Naive thymus-derived CD8-positive, alpha-beta T cell (primary cell): ENCODE measurements around the gene ADAM8. TPM values are rescaled to one million over a fixed set of nuclear protein-coding genes. Genes with fewer than 3 reads are reported as not detected.

Source experiments
- ATAC-seq, 2 donors: fragments of 150-1000 bp; cut with Tn5 transposase in 1 of 2; sonication (Bioruptor Pico), chemical (Tn5 transposase) in 1 of 2; 1 replicate in 1 of 2; 2 replicates in 1 of 2; pipeline ENCODE4 v1.10.0; 2021; ENCODE audit warnings: mild to moderate bottlenecking in 2 of 2, moderate library complexity in 2 of 2
- POLR2A ChIA-PET: fragments of 350-600 bp; sonication (Branson Sonifier 250); formaldehyde crosslinking; loops from one replicate; lab custom pipeline; 2021; ENCODE audit warnings: antibody characterized with exemption; lab: Charles Lee
- DNase-seq, 10 donors: peaks; one replicate each; pipeline versions ENCODE4 v3.0.0 to v3.0.0-alpha.2; 2020 to 2022
- H3K27ac Mint-ChIP-seq, 10 donors: one replicate each; pipeline ENCODE4 v1.8.0; 2020 to 2022; ENCODE audit warnings: mild to moderate bottlenecking in 10 of 10, mixed read lengths in 10 of 10, moderate library complexity in 4 of 10, inconsistent platforms in 1 of 10
- H3K27me3 Mint-ChIP-seq, 5 donors: one replicate each; pipeline ENCODE4 v1.8.0; 2021 to 2022; ENCODE audit warnings: mixed read lengths in 5 of 5
- H3K36me3 Mint-ChIP-seq, 3 donors: one replicate each; pipeline ENCODE4 v1.8.0; 2020 to 2022; ENCODE audit warnings: mixed read lengths in 3 of 3, mild to moderate bottlenecking in 2 of 3, inconsistent platforms in 1 of 3
- H3K4me1 Mint-ChIP-seq, 4 donors: one replicate each; pipeline ENCODE4 v1.8.0; 2021 to 2022; ENCODE audit warnings: mixed read lengths in 4 of 4
- H3K4me3 Mint-ChIP-seq, 10 donors: one replicate each; pipeline ENCODE4 v1.8.0; 2020 to 2022; ENCODE audit warnings: mild to moderate bottlenecking in 10 of 10, mixed read lengths in 10 of 10, moderate library complexity in 6 of 10, inconsistent platforms in 1 of 10
- H3K9me3 Mint-ChIP-seq, 9 donors: one replicate each; pipeline ENCODE4 v1.8.0; 2020 to 2022; ENCODE audit warnings: mixed read lengths in 9 of 9, mild to moderate bottlenecking in 3 of 9, inconsistent platforms in 1 of 9, moderate library complexity in 1 of 9
- polyA plus RNA-seq, 3 donors: library from polyadenylated mRNA; unstranded; fragments of 300-500 nt; fragmentation: Illumina TruSeq; gene quantifications; one replicate each; pipeline ENCODE4 v1.2.3, GENCODE V29; 2021
- total RNA-seq, 8 experiments: library from RNA in 2 of 8; stranded (reverse) in 2 of 8; gene quantifications; one replicate each; pipeline ENCODE4 v1.2.3 and lab custom pipeline; 2021 to 2026

The ADAM8 gene
- total and polyA plus RNA-seq, 5 experiments from 2014 or later, result 7.8 to 28.4 (median 9.4) TPM

- no peak for DNase-seq
- no peak for ATAC-seq
- Mint-ChIP-seq H3K9me3 (no peaks in the 10 kb centered on the region), H3K27me3 (peaks cover 0 to 14% (median 3%) of the 10 kb centered on the region in 5 donors), H3K4me1 (peaks cover 0 to 8% (median 3%) of the 10 kb centered on the region in 4 donors), H3K27ac (peak overlapping the region in 1 of 10 donors; percentile 62), H3K4me3 (no peak overlapping the region), H3K36me3 (no peaks in the 10 kb centered on the region)
- POLR2A ChIA-PET, result no interaction called here
Observed at GRCh38 chr10:133251388-133252222, 25.1 kb downstream of the ADAM8 start.

- no peaks in the 10 kb centered on the region for H3K9me3 Mint-ChIP-seq
- POLR2A ChIA-PET, result no interaction called here
- no peaks in the 10 kb centered on the region for H3K36me3 Mint-ChIP-seq
- ATAC-seq, result no peak
- peaks cover 0 to 14% (median 8%) of the 10 kb centered on the region in 5 donors for H3K27me3 Mint-ChIP-seq
- DNase-seq, result no peak
- H3K27ac Mint-ChIP-seq, result peak overlapping the region in 7 of 10 donors; percentile 0 to 96 (median 22)
- H3K4me1 Mint-ChIP-seq, result peaks cover 0 to 8% (median 3%) of the 10 kb centered on the region in 4 donors
- H3K4me3 Mint-ChIP-seq, result no peak overlapping the region
Observed at GRCh38 chr10:133249975-133250754, 26.5 kb downstream of the ADAM8 start.

- POLR2A ChIA-PET, result no interaction called here
- no peak overlapping the region for H3K4me3 Mint-ChIP-seq
- no peaks in the 10 kb centered on the region for H3K9me3 Mint-ChIP-seq
- no peaks in the 10 kb centered on the region for H3K36me3 Mint-ChIP-seq
- peaks cover 0 to 8% (median 1%) of the 10 kb centered on the region in 4 donors for H3K4me1 Mint-ChIP-seq
- H3K27ac Mint-ChIP-seq, result no peak overlapping the region
- DNase-seq (no peak), ATAC-seq (no peak)
- H3K27me3 Mint-ChIP-seq, result peaks cover 0 to 16% (median 7%) of the 10 kb centered on the region in 5 donors
Observed at GRCh38 chr10:133249094-133249780, 27.4 kb downstream of the ADAM8 start.

- POLR2A ChIA-PET, result no interaction called here
- DNase-seq, result no peak
- no peak overlapping the region for H3K4me3 Mint-ChIP-seq
- peaks cover 0 to 8% (median 1%) of the 10 kb centered on the region in 4 donors for H3K4me1 Mint-ChIP-seq
- no peaks in the 10 kb centered on the region for H3K9me3 Mint-ChIP-seq
- ATAC-seq, result no peak
- no peak overlapping the region for H3K27ac Mint-ChIP-seq
- H3K36me3 Mint-ChIP-seq, result no peaks in the 10 kb centered on the region
- peaks cover 0 to 18% (median 7%) of the 10 kb centered on the region in 5 donors for H3K27me3 Mint-ChIP-seq
Observed at GRCh38 chr10:133248334-133248715, 28.3 kb downstream of the ADAM8 start.

GRCh38 chr10:133247681-133248333 lies 28.9 kb downstream of the ADAM8 start:
- Mint-ChIP-seq H3K27ac (no peak overlapping the region), H3K27me3 (peaks cover 4 to 23% (median 11%) of the 10 kb centered on the region in 5 donors), H3K36me3 (no peaks in the 10 kb centered on the region), H3K4me1 (peaks cover 4 to 8% (median 6%) of the 10 kb centered on the region in 4 donors), H3K4me3 (no peak overlapping the region), H3K9me3 (no peaks in the 10 kb centered on the region)
- POLR2A ChIA-PET, result no interaction called here
- DNase-seq (no peak), ATAC-seq (no peak)

GRCh38 chr10:133246236-133246626 lies 30.4 kb downstream of the ADAM8 start:
- Mint-ChIP-seq H3K27me3 (peaks cover 8 to 34% (median 27%) of the 10 kb centered on the region in 5 donors), H3K36me3 (no peaks in the 10 kb centered on the region), H3K4me1 (peaks cover 11 to 19% (median 16%) of the 10 kb centered on the region in 4 donors), H3K4me3 (no peak overlapping the region), H3K9me3 (no peaks in the 10 kb centered on the region), H3K27ac (no peak overlapping the region)
- ATAC-seq (no peak), DNase-seq (no peak)
- POLR2A ChIA-PET, result no interaction called here

- Mint-ChIP-seq H3K4me3 (no peak overlapping the region), H3K9me3 (no peaks in the 10 kb centered on the region), H3K27me3 (peaks cover 11 to 40% (median 33%) of the 10 kb centered on the region in 5 donors), H3K36me3 (no peaks in the 10 kb centered on the region), H3K27ac (no peak overlapping the region), H3K4me1 (peaks cover 15 to 25% (median 21%) of the 10 kb centered on the region in 4 donors)
- POLR2A ChIA-PET, result no interaction called here
- ATAC-seq (no peak), DNase-seq (no peak)
Observed at GRCh38 chr10:133245439-133246235, 31.0 kb downstream of the ADAM8 start.

- Mint-ChIP-seq H3K36me3 (no peaks in the 10 kb centered on the region), H3K27me3 (peaks cover 14 to 53% (median 45%) of the 10 kb centered on the region in 5 donors), H3K4me1 (peaks cover 8 to 31% (median 25%) of the 10 kb centered on the region in 4 donors), H3K27ac (no peak overlapping the region), H3K4me3 (peak overlapping the region in 1 of 10 donors; percentile 11), H3K9me3 (peaks cover 0 to 3% (median 0%) of the 10 kb centered on the region in 9 donors)
- DNase-seq, result no peak
- ATAC-seq, result no peak
- POLR2A ChIA-PET, result no interaction called here
Observed at GRCh38 chr10:133243593-133243992, 33.1 kb downstream of the ADAM8 start.

GRCh38 chr10:133242611-133243356 lies 33.9 kb downstream of the ADAM8 start:
- H3K9me3 Mint-ChIP-seq, result peaks cover 0 to 3% (median 0%) of the 10 kb centered on the region in 9 donors
- ATAC-seq (no peak), DNase-seq (no peak)
- no peaks in the 10 kb centered on the region for H3K36me3 Mint-ChIP-seq
- peaks cover 15 to 57% (median 47%) of the 10 kb centered on the region in 5 donors for H3K27me3 Mint-ChIP-seq
- H3K4me3 Mint-ChIP-seq, result peak overlapping the region in 8 of 10 donors; percentile 3 to 73 (median 30)
- peaks cover 8 to 32% (median 25%) of the 10 kb centered on the region in 4 donors for H3K4me1 Mint-ChIP-seq
- POLR2A ChIA-PET, result no interaction called here
- peak overlapping the region in 3 of 10 donors; percentile 14 to 63 (median 34) for H3K27ac Mint-ChIP-seq

- peaks cover 0 to 3% (median 0%) of the 10 kb centered on the region in 9 donors for H3K9me3 Mint-ChIP-seq
- peaks cover 15 to 60% (median 45%) of the 10 kb centered on the region in 5 donors for H3K27me3 Mint-ChIP-seq
- peak overlapping the region; percentile 65 to 87 (median 83) for H3K4me3 Mint-ChIP-seq
- ATAC-seq (peak; percentile 48 to 65), DNase-seq (peak in 1 of 10 donors; percentile 26)
- H3K27ac Mint-ChIP-seq, result peak overlapping the region in 1 of 10 donors; percentile 11
- H3K4me1 Mint-ChIP-seq, result peaks cover 8 to 32% (median 26%) of the 10 kb centered on the region in 4 donors
- POLR2A ChIA-PET, result no interaction called here
- no peaks in the 10 kb centered on the region for H3K36me3 Mint-ChIP-seq
Observed at GRCh38 chr10:133241501-133242205, 35.0 kb downstream of the ADAM8 start.
